Measurements from ENCODE around the gene ECI2.

- TF ChIP-seq CTCF (IDR thresholded peaks at IDR 0.05) (no peak), POLR2A (IDR thresholded peaks at IDR 0.05) (no peak)
Measured at GRCh38 chr6:4084444-4085331, 50.7 kb downstream of the ECI2 start.
